Lower leg skin (tissue), 3 donors: ENCODE data around the gene PF4V1.

Experiments used
- POLR2A ChIP-seq, 2 donors: fragments of 450-650 bp; IDR thresholded peaks; one replicate each; pipeline ENCODE4 v1.6.1; 2016 to 2017; ENCODE audit warnings: antibody characterized with exemption in 2 of 2, mild to moderate bottlenecking in 1 of 2, moderate library complexity in 1 of 2
- TF ChIP-seq, protein P1 (sequence below), 3 donors: fragments of 450-650 bp; IDR thresholded peaks; one replicate each; pipeline ENCODE4 v1.5.1; 2016; ENCODE audit warnings: antibody characterized with exemption in 3 of 3, mild to moderate bottlenecking in 3 of 3, moderate library complexity in 2 of 3

DNA sequence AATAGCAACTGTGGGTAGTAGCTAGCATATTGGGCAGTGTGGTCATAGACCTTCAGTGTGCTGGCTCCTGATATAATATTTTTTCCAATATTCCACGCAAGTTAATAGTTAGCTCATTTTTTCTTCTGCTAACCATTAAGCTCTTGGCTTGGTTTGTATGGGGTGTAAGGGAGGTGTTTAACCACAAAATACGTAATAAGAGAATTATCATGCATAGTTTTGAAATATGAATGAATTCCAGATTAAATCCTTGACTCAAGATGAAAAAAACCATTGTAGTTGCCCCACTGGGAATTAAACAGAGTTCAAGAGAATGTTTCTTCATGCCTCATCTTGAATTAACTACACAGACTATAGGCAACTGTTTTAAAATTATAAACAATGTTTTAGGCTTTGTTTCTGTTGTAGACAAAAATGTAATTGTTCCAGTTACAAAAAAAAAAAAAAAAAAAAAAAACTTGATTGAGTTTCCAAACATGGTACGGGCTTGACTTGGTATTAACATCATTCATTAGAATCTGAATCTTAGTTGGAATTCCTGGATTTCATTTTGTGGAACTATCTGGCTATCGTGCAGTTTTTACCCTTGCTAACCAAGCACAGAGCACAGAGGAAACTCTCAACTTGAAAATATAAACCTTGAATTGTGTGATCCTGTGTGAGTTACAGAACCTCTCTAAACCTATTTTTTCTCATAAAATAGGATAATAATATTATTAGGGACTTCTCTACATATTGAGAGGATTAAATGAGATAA lies 44.5 kb downstream of the PF4V1 start:
- TF ChIP-seq, protein P1, sequence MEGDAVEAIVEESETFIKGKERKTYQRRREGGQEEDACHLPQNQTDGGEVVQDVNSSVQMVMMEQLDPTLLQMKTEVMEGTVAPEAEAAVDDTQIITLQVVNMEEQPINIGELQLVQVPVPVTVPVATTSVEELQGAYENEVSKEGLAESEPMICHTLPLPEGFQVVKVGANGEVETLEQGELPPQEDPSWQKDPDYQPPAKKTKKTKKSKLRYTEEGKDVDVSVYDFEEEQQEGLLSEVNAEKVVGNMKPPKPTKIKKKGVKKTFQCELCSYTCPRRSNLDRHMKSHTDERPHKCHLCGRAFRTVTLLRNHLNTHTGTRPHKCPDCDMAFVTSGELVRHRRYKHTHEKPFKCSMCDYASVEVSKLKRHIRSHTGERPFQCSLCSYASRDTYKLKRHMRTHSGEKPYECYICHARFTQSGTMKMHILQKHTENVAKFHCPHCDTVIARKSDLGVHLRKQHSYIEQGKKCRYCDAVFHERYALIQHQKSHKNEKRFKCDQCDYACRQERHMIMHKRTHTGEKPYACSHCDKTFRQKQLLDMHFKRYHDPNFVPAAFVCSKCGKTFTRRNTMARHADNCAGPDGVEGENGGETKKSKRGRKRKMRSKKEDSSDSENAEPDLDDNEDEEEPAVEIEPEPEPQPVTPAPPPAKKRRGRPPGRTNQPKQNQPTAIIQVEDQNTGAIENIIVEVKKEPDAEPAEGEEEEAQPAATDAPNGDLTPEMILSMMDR (IDR thresholded peaks at IDR 0.05) = no peak
- no peak for TF ChIP-seq POLR2A (IDR thresholded peaks at IDR 0.05)
